ENCODE results near the gene GJB3.

GRCh38 chr1:34743775-34744174 is 37.2 kb upstream of the GJB3 start:
- TF ChIP-seq CTCF (IDR thresholded peaks at IDR 0.05) (no peak), POLR2A (IDR thresholded peaks at IDR 0.05) (no peak)
